Tibial artery (tissue), 4 donors: ENCODE data around the gene EPB41L5.

Experiments
- DNase-seq, 2 donors: peaks; one replicate each; pipeline ENCODE4 v3.0.0-alpha.2; 2019
- H3K27ac ChIP-seq, 2 donors: fragments of 200-600 bp; sonication (generic) in 1 of 2; 1 replicate in 1 of 2; 2 replicates in 1 of 2; pipeline ENCODE4 v1.5.1; 2018 to 2019; ENCODE audit warnings: mild to moderate bottlenecking in 1 of 2
- H3K27me3 ChIP-seq, 2 donors: fragments of 200-600 bp; sonication (generic) in 1 of 2; one replicate each; pipeline versions ENCODE4 v1.5.1 to v1.6.0; 2016 to 2019
- H3K36me3 ChIP-seq, 3 donors: fragments of 200-600 bp; sonication (generic) in 2 of 3; one replicate each; pipeline ENCODE4 v1.5.1; 2016 to 2019; ENCODE audit warnings: mild to moderate bottlenecking in 2 of 3
- H3K4me1 ChIP-seq, 4 donors: fragments of 200-600 bp; sonication (generic) in 2 of 4; 1 replicate in 3 of 4; 2 replicates in 1 of 4; pipeline ENCODE4 v1.5.1; 2016 to 2019
- H3K4me3 ChIP-seq, 2 donors: fragments of 200-600 bp; sonication (generic) in 1 of 2; 1 replicate in 1 of 2; 2 replicates in 1 of 2; pipeline ENCODE4 v1.5.1; 2018 to 2019; ENCODE audit warnings: mild to moderate bottlenecking in 2 of 2
- H3K9me3 ChIP-seq, 3 donors: fragments of 200-600 bp; sonication (generic) in 1 of 3; one replicate each; pipeline ENCODE4 v1.5.1; 2016 to 2019
- CTCF ChIP-seq, 2 experiments: fragments of 200-600 bp in 1 of 2; fragments of 450-650 bp in 1 of 2; IDR thresholded peaks; one replicate each; pipeline ENCODE4 v1.5.1; 2017 to 2019; ENCODE audit warnings: antibody characterized with exemption in 2 of 2, mild to moderate bottlenecking in 1 of 2, moderate library complexity in 1 of 2
- intact Hi-C: fragments of 100-400 bp; cut with DNase I; formaldehyde crosslinking; loops from one replicate; pipeline ENCODE4 v1.15.0; 2023; ENCODE audit warnings: low total_unique reads

EPB41L5 gene

GRCh38 chr2:120177973-120178372 lies 165.1 kb downstream of the EPB41L5 start:
- H3K27me3 ChIP-seq: no peaks in the 10 kb centered on the region
- H3K27ac ChIP-seq: no peak overlapping the region
- H3K36me3 ChIP-seq: peaks cover 0 to 14% (median 0%) of the 10 kb centered on the region in 3 donors
- no peak for TF ChIP-seq CTCF (IDR thresholded peaks at IDR 0.05)
- no peak overlapping the region for H3K4me3 ChIP-seq
- intact Hi-C loops: loop anchor here (10.0 kb wide), 1 partner anchor 473 kb away; no protein-coding TSS in a partner anchor
- no peak for DNase-seq
- no peaks in the 10 kb centered on the region for H3K9me3 ChIP-seq
- peaks cover 0 to 4% (median 0%) of the 10 kb centered on the region in 4 donors for H3K4me1 ChIP-seq

DNA sequence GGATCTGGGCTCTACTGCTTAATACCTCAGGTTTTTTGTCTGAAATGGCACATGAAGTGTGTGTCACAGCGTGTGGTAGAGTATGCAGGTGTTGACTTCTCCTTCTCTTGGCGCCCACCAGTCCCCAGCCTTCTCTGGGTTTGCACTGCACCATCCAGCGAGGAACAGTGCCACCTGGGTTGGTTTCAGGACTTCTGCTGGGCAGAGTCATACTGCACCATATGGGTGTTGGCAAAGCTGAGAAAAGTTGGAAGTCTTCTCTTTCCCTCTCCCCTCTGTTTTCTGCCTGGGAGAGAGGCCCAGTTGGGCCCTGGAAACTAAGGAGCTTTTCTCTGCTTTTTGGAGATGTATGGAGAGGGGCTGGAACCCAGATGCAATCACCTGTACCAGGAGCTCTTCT lies 166.5 kb downstream of the EPB41L5 start:
- H3K9me3 ChIP-seq: no peaks in the 10 kb centered on the region
- no peak for TF ChIP-seq CTCF (IDR thresholded peaks at IDR 0.05)
- no peak for DNase-seq
- H3K27ac ChIP-seq: no peak overlapping the region
- intact Hi-C loops: loop anchor here (10.0 kb wide), 1 partner anchor 475 kb away; no protein-coding TSS in a partner anchor
- peaks cover 0 to 14% (median 0%) of the 10 kb centered on the region in 3 donors for H3K36me3 ChIP-seq
- no peak overlapping the region for H3K4me3 ChIP-seq
- H3K27me3 ChIP-seq: no peaks in the 10 kb centered on the region
- peaks cover 0 to 4% (median 0%) of the 10 kb centered on the region in 4 donors for H3K4me1 ChIP-seq

GRCh38 chr2:120180066-120180465 lies 167.2 kb downstream of the EPB41L5 start:
- no peak for TF ChIP-seq CTCF (IDR thresholded peaks at IDR 0.05)
- H3K27ac ChIP-seq: no peak overlapping the region
- intact Hi-C loops: no loop called here
- DNase-seq: no peak
- no peaks in the 10 kb centered on the region for H3K27me3 ChIP-seq
- no peak overlapping the region for H3K4me3 ChIP-seq
- peaks cover 0 to 14% (median 0%) of the 10 kb centered on the region in 3 donors for H3K36me3 ChIP-seq
- no peaks in the 10 kb centered on the region for H3K4me1 ChIP-seq
- H3K9me3 ChIP-seq: no peaks in the 10 kb centered on the region

DNA sequence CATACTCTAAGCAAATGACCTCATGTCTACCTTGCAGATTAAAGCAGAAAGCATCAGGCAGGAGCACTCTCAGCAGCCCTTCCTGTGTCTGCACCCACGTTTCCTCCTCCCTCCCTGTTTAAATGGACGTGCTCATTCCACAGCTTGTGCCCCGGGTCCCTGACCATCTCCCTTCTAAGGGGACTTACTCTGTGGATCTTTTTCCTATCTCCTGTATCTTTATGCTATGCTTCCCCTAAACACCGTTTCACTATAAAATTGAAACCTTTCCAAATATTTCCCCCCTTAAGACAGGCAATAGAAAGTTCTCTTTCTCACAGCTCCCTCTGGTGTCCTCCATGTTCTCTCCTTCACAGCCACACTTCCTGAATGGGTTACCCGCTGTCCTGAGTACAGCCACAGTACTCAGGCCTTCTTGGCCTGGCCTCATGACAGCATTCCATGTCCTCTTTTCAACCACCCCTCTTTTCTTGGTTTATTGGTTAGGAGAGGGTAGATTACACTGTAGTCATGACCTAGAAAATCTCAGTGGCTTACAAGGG lies 169.2 kb downstream of the EPB41L5 start:
- no peaks in the 10 kb centered on the region for H3K9me3 ChIP-seq
- no peak for DNase-seq
- H3K27me3 ChIP-seq: no peaks in the 10 kb centered on the region
- H3K27ac ChIP-seq: no peak overlapping the region
- TF ChIP-seq CTCF (IDR thresholded peaks at IDR 0.05): no peak
- peaks cover 0 to 14% (median 0%) of the 10 kb centered on the region in 3 donors for H3K36me3 ChIP-seq
- intact Hi-C loops: no loop called here
- no peaks in the 10 kb centered on the region for H3K4me1 ChIP-seq
- H3K4me3 ChIP-seq: no peak overlapping the region

DNA sequence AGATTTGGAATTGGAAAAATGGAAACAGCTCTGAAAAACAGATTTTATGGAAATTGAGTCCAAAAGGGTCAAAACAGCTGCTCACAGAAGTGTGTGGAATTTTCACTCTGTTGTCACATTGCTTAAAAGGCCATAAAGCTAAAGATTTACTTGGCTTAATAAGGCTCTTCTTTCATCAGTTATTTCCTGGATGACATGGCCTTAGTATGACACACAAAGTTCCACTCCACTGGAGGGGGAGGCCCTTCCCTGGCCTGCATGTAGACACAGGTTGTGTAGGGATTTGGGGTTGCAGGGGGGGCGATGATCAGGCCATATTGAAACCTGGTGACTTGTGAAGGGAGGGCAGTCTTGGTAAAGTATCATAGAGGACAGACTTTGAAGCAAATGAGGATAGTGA lies 176.3 kb downstream of the EPB41L5 start:
- Histone ChIP-seq H3K27ac (no peak overlapping the region), H3K36me3 (no peaks in the 10 kb centered on the region), H3K9me3 (peaks cover 0 to 5% (median 0%) of the 10 kb centered on the region in 3 donors), H3K4me1 (no peaks in the 10 kb centered on the region), H3K4me3 (no peak overlapping the region), H3K27me3 (no peaks in the 10 kb centered on the region)
- TF ChIP-seq CTCF (IDR thresholded peaks at IDR 0.05): no peak
- no peak for DNase-seq
- intact Hi-C loops: no loop called here

- H3K27me3 ChIP-seq: no peaks in the 10 kb centered on the region
- H3K4me3 ChIP-seq: no peak overlapping the region
- no peaks in the 10 kb centered on the region for H3K36me3 ChIP-seq
- H3K9me3 ChIP-seq: peaks cover 0 to 8% (median 0%) of the 10 kb centered on the region in 3 donors
- intact Hi-C loops: no loop called here
- TF ChIP-seq CTCF (IDR thresholded peaks at IDR 0.05): no peak
- H3K4me1 ChIP-seq: no peaks in the 10 kb centered on the region
- no peak for DNase-seq
- no peak overlapping the region for H3K27ac ChIP-seq
These were observed 179.4 kb downstream of the EPB41L5 start for GRCh38 chr2:120192280-120192679.
